Right lobe of liver (tissue), 4 donors: Measurements from ENCODE around the gene FNDC3B.

Experiments used
- CTCF ChIP-seq, 4 donors: fragments of 200-600 bp in 3 of 4; fragments of 450-650 bp in 1 of 4; IDR thresholded peaks; one replicate each; pipeline versions ENCODE4 v1.5.1 to v1.8.0; 2016 to 2022; ENCODE audit warnings: antibody characterized with exemption in 4 of 4, mild to moderate bottlenecking in 2 of 4
- POLR2A ChIP-seq: fragments of 450-650 bp; IDR thresholded peaks from one replicate; pipeline ENCODE4 v1.6.1; 2017; ENCODE audit warnings: antibody characterized with exemption, mild to moderate bottlenecking
- donor health status: DM: no; HTN: no; CAD: no.
- donor health status: DM: no; HTN: no; CAD: no.
- donor health status: DM: no; HTN: yes; CAD: no.

- TF ChIP-seq CTCF (IDR thresholded peaks at IDR 0.05) (no peak), POLR2A (no peak)
Measured at GRCh38 chr3:172112078-172112733, 72.8 kb downstream of the FNDC3B start.
